A673 (cell line): ENCODE data around the gene LRTM1. TPM values are rescaled to one million over a fixed set of nuclear protein-coding genes. Genes with fewer than 3 reads are reported as not detected.

ENCODE experiments used
- BruUV-seq: library from RNA; stranded (reverse); fragments of 400-500 nt; replicated peaks from 2 replicates; lab custom pipeline; 2021; lab: Mats Ljungman, UMichigan
- CTCF ChIA-PET: fragments of 300-600 bp; sonication (Branson Sonifier 250); formaldehyde crosslinking; loops from one replicate; lab custom pipeline; 2022; ENCODE audit warnings: antibody characterized with exemption; lab: Charles Lee
- POLR2A ChIA-PET: fragments of 300-600 bp; sonication (Branson Sonifier 250); formaldehyde crosslinking; loops from one replicate; lab custom pipeline; 2022; ENCODE audit warnings: antibody characterized with exemption; ENCODE audit not compliant: low non-redundant PET; lab: Charles Lee
- DNase-seq: peaks from one replicate; pipeline ENCODE4 v3.0.0-alpha.2; 2015; ENCODE audit warnings: low spot score
- H3K27ac ChIP-seq: fragments of 200-600 bp; sonication (generic); 2 replicates; pipeline ENCODE4 v1.5.1; 2016; ENCODE audit warnings: mixed run types, low read depth, mild to moderate bottlenecking, mixed read lengths, antibody characterized with exemption, low read length; ENCODE audit not compliant: poor library complexity, severe bottlenecking
- H3K27me3 ChIP-seq: fragments of 200-600 bp; sonication (generic); replicated peaks from 2 replicates; pipeline ENCODE4 v1.6.1; 2017; ENCODE audit warnings: mixed run types, low read depth, mild to moderate bottlenecking, mixed read lengths, antibody characterized with exemption, low read length; ENCODE audit not compliant: insufficient read depth, poor library complexity
- H3K36me3 ChIP-seq: fragments of 200-600 bp; sonication (generic); 2 replicates; pipeline ENCODE4 v1.6.1; 2016; ENCODE audit warnings: mixed run types, mild to moderate bottlenecking, mixed read lengths, antibody characterized with exemption, low read length; ENCODE audit not compliant: insufficient read depth, poor library complexity, severe bottlenecking
- H3K4me1 ChIP-seq: fragments of 200-600 bp; sonication (generic); 2 replicates; pipeline ENCODE4 v1.6.1; 2017; ENCODE audit warnings: mixed run types, mild to moderate bottlenecking, mixed read lengths, antibody characterized with exemption, low read length; ENCODE audit not compliant: insufficient read depth, poor library complexity, severe bottlenecking
- H3K4me3 ChIP-seq: fragments of 200-600 bp; sonication (generic); 2 replicates; pipeline ENCODE4 v1.5.1; 2016; ENCODE audit warnings: low read depth, mixed run types, mild to moderate bottlenecking, mixed read lengths, low read length; ENCODE audit not compliant: poor library complexity, severe bottlenecking
- H3K9me3 ChIP-seq: fragments of 200-600 bp; sonication (generic); 2 replicates; pipeline ENCODE4 v1.6.1; 2016; ENCODE audit warnings: mixed run types, low read depth, mild to moderate bottlenecking, mixed read lengths, antibody characterized with exemption, low read length; ENCODE audit not compliant: poor library complexity, severe bottlenecking
- CTCF ChIP-seq: fragments of 300-800, 200-600 bp; sonication (generic); conservative IDR thresholded peaks from 2 replicates; pipeline ENCODE4 v1.5.1; 2017; ENCODE audit warnings: low read depth, mild to moderate bottlenecking, antibody characterized with exemption, low read length, moderate library complexity, mixed read lengths
- EZH2 ChIP-seq: fragments of 200-600 bp; sonication (generic); IDR thresholded peaks from 2 replicates; pipeline ENCODE4 v1.6.1; 2017; ENCODE audit warnings: borderline replicate concordance, low read depth, mild to moderate bottlenecking, mixed read lengths, antibody characterized with exemption, low read length; ENCODE audit not compliant: poor library complexity, severe bottlenecking
- intact Hi-C: fragments of 100-400 bp; cut with micrococcal nuclease; formaldehyde crosslinking; loops from one replicate; pipeline ENCODE4 v1.10.0; 2022; ENCODE audit not compliant: unreplicated experiment
- total RNA-seq: library from RNA; stranded (reverse); gene quantifications from 2 replicates; pipeline ENCODE4 v1.2.3, GENCODE V29; 2021

Gene LRTM1
- total RNA-seq, 1 experiment from 2014 or later, result not detected

DNA sequence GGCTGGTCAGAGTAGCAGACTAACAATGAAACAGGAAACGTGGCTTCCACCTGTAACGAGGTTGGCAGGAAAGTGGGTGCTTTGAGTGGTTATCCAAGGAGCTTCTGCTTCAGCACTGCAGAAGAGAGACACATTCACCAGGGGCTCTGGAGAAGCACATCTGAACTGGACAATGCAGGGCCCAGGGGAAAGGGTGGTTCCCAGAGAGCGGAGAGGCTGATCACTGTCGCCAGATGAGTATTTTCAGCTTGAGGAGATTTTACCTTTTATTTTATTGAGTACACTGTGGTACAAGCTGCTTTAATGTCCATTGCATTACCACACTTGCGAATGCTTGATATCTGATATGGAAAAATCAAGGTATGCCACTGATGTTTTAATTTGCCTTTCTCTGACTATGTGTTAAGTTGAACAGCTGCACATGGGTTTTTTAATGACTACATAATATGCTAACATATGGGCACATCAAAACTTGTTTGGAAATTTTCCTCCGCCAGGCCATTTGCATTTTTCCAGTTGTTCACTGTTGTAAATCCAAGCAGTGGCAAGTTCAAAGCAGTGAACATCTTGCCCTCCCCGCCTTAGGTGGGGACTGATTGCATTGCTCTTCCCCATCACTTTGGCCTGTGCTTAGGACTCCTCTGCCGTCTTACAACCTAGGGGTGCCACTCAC is 52.1 kb downstream of the LRTM1 start:
- no peak for DNase-seq
- no TSS peak for BruUV-seq
- CTCF ChIA-PET, result no interaction called here
- Histone ChIP-seq H3K27me3 (no peaks in the 10 kb centered on the region), H3K27ac (no peak overlapping the region), H3K4me3 (no peak overlapping the region), H3K9me3 (no peaks in the 10 kb centered on the region), H3K36me3 (no peaks in the 10 kb centered on the region), H3K4me1 (no peaks in the 10 kb centered on the region)
- TF ChIP-seq EZH2, result no peak
- no peak for TF ChIP-seq CTCF
- intact Hi-C loops, result no loop called here
- POLR2A ChIA-PET, result no interaction called here

DNA sequence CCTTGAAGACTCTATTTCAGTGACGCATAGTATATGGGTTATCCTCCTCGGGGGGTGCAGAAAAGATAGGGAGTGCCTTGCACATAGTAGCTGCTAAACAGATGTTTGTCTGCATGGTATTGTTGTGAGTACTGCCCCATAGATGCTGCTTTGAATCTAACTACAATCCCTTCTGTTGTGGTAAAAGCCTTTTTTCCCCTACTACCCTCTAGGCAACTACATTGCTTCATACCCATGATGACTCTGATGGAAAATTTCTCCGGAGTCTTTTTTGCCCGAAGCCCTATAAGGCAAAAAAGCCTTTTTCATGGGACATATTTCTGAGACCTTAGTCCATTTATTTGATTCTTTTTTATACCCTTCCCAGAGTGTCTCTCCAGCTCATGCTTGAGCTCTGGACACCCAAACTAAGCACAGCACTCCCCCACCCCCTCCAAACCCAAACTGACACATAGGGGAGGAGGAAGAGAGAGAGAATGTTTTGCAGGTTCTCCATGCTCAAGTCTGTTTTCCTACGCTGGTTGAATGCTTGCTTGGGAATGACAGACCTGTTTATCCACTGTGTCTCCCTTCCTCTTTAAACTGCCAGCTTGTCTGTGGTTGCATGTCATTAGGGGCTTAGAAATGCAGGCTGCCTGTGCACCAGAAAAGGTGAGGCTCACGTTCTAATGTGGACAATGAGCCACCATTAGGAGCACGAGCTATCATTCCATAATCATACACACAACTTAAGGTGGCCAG is 52.9 kb downstream of the LRTM1 start:
- no peaks in the 10 kb centered on the region for H3K27me3 ChIP-seq
- POLR2A ChIA-PET, result no interaction called here
- intact Hi-C loops, result no loop called here
- no peak for DNase-seq
- H3K36me3 ChIP-seq, result no peaks in the 10 kb centered on the region
- no TSS peak for BruUV-seq
- no peak overlapping the region for H3K27ac ChIP-seq
- H3K4me3 ChIP-seq, result no peak overlapping the region
- no peaks in the 10 kb centered on the region for H3K9me3 ChIP-seq
- TF ChIP-seq EZH2 (no peak), CTCF (no peak)
- no peaks in the 10 kb centered on the region for H3K4me1 ChIP-seq
- CTCF ChIA-PET, result no interaction called here

DNA sequence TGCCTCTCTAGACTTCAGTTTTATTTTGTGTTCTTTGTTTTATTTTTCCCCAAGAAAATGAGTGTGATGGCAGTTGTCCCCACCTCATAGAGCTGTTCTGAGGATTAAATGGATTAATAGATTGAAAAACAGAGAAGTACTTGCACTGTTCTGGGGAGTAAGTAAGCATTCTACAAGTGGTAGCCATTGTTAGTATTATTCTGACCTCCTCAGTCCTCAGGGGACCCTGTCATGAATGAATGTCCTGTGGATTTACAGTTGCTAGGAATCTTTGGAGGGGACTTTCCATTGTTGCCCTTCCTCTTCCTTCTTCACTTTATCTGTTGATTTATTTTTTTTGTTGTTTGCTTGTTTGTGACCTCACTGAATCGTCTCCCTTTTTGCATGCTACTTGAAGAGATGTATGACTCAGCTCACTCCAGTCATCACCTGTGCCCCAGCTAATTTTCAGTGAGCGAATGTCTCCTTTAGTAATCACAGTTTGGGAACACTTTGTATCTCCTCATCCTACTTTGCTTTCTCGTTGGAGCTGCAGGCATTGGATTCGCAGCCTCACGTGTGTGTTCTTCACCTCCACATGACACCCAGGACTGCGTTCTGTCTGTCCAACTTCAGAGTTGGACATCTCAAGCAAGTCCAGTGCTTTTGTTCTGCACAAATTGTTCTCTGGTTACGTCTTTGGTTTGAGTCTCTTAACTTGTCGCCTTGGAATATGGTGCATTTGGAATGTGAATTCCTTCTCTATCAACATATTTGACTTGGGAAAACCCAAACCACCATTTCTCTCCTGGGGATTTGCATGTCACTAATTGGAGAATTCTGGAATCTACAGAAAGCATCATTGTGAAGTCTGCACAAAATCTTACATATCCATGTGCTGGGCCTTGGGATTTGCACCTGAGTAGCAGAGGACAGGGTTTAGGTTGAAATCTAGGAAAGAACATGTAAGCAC is 54.5 kb downstream of the LRTM1 start:
- Histone ChIP-seq H3K9me3 (no peaks in the 10 kb centered on the region), H3K27me3 (no peaks in the 10 kb centered on the region), H3K4me3 (no peak overlapping the region), H3K36me3 (no peaks in the 10 kb centered on the region), H3K4me1 (no peaks in the 10 kb centered on the region), H3K27ac (no peak overlapping the region)
- ChIA-PET POLR2A (no interaction called here), CTCF (no interaction called here)
- TF ChIP-seq CTCF (no peak), EZH2 (no peak)
- BruUV-seq, result no TSS peak
- intact Hi-C loops, result no loop called here
- DNase-seq, result no peak
